Neural cell (in vitro differentiated cells): ENCODE measurements around the gene ATP5MG.

ENCODE experiments used
- CTCF ChIP-seq: fragments of 450-650 bp; IDR thresholded peaks from 2 replicates; pipeline ENCODE4 v1.5.1; 2014; ENCODE audit warnings: antibody characterized with exemption, mild to moderate bottlenecking, moderate library complexity; ENCODE audit not compliant: poor library complexity, severe bottlenecking
- POLR2AphosphoS5 ChIP-seq: IDR thresholded peaks from 2 replicates; pipeline ENCODE4 v1.6.1; 2012

GRCh38 chr11:118438314-118438931 is 37.0 kb downstream of the ATP5MG start:
- TF ChIP-seq POLR2AphosphoS5 (peak; percentile 63), CTCF (no peak)
